Rectal smooth muscle tissue (tissue), 1 donor: ENCODE data around the gene GRIK5.

ENCODE experiments used
- H3K27ac ChIP-seq: one replicate; pipeline ENCODE4 v1.7.0; 2013; ENCODE audit warnings: low read depth, low read length, inconsistent platforms
- H3K27me3 ChIP-seq: one replicate; pipeline ENCODE4 v1.7.0; 2013; ENCODE audit warnings: low read length; ENCODE audit not compliant: control insufficient read depth, insufficient read depth
- H3K36me3 ChIP-seq: one replicate; pipeline ENCODE4 v1.7.0; 2013; ENCODE audit warnings: low read length; ENCODE audit not compliant: control insufficient read depth, insufficient read depth
- H3K4me1 ChIP-seq: one replicate; pipeline ENCODE4 v1.7.0; 2013; ENCODE audit warnings: low read length; ENCODE audit not compliant: control insufficient read depth, insufficient read depth
- H3K4me3 ChIP-seq: one replicate; pipeline ENCODE4 v1.7.0; 2013; ENCODE audit warnings: low read length
- H3K9ac ChIP-seq: one replicate; pipeline ENCODE4 v1.7.0; 2013; ENCODE audit warnings: low read length

GRIK5 gene

GRCh38 chr19:41957161-41957837 lies 112.7 kb downstream of the GRIK5 start:
- peak overlapping the region; percentile 47 for H3K9ac ChIP-seq
- H3K4me1 ChIP-seq, result peaks cover 2% of the 10 kb centered on the region
- H3K27me3 ChIP-seq, result no peaks in the 10 kb centered on the region
- H3K4me3 ChIP-seq, result peak overlapping the region; percentile 52
- no peak overlapping the region for H3K27ac ChIP-seq
- peaks cover 2% of the 10 kb centered on the region for H3K36me3 ChIP-seq

GRCh38 chr19:41956621-41957020 lies 113.4 kb downstream of the GRIK5 start:
- Histone ChIP-seq H3K36me3 (peaks cover 2% of the 10 kb centered on the region), H3K4me3 (peak overlapping the region; percentile 52), H3K4me1 (peaks cover 2% of the 10 kb centered on the region), H3K27ac (no peak overlapping the region), H3K9ac (peak overlapping the region; percentile 47), H3K27me3 (no peaks in the 10 kb centered on the region)

GRCh38 chr19:41955521-41955920 lies 114.5 kb downstream of the GRIK5 start:
- no peak overlapping the region for H3K27ac ChIP-seq
- no peak overlapping the region for H3K9ac ChIP-seq
- no peaks in the 10 kb centered on the region for H3K27me3 ChIP-seq
- H3K4me3 ChIP-seq, result no peak overlapping the region
- H3K4me1 ChIP-seq, result peaks cover 2% of the 10 kb centered on the region
- peaks cover 2% of the 10 kb centered on the region for H3K36me3 ChIP-seq

GRCh38 chr19:41951686-41952172 lies 118.3 kb downstream of the GRIK5 start:
- Histone ChIP-seq H3K4me3 (no peak overlapping the region), H3K27me3 (no peaks in the 10 kb centered on the region), H3K27ac (no peak overlapping the region), H3K9ac (no peak overlapping the region), H3K4me1 (no peaks in the 10 kb centered on the region), H3K36me3 (no peaks in the 10 kb centered on the region)
